GM18858 (cell line): ENCODE results near the gene CD70.
"Not testable (repeated sequence)": the region's sequence is repeated elsewhere in the genome, so short reads cannot be mapped to it uniquely, and the experiment has no call there.

Experiments
- ATAC-seq: cut with Tn5 transposase; IDR thresholded peaks from one replicate; pipeline ENCODE4 v1.9.1; 2021; ENCODE audit not compliant: unreplicated experiment

The CD70 gene, protein sequence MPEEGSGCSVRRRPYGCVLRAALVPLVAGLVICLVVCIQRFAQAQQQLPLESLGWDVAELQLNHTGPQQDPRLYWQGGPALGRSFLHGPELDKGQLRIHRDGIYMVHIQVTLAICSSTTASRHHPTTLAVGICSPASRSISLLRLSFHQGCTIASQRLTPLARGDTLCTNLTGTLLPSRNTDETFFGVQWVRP

DNA sequence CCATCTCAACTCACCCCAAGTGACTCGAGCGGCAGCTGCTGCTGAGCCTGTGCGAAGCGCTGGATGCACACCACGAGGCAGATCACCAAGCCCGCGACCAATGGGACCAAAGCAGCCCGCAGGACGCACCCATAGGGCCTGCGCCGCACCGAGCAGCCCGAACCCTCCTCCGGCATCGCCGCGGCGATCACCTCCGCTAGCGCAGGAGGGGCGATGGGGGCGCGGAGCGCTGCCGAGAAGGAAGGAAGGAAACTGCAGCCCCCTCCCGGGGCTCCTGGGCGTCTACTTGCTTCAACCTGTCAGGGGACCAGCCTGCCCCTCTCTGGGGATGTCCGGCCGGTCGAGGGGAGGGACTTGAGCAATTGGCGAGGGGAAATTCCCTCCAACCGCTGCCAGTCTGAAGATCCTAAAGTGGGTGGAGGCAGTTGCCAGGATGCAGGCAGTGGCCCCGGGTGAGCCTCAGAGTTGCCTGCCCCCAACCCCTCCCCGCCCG is at the start of gene CD70:
CD70 (minus strand) TSS at position 324 of the 493 bp plus-strand sequence; CDS start at position 176, 148 bp downstream.
- ATAC-seq, result no peak

DNA sequence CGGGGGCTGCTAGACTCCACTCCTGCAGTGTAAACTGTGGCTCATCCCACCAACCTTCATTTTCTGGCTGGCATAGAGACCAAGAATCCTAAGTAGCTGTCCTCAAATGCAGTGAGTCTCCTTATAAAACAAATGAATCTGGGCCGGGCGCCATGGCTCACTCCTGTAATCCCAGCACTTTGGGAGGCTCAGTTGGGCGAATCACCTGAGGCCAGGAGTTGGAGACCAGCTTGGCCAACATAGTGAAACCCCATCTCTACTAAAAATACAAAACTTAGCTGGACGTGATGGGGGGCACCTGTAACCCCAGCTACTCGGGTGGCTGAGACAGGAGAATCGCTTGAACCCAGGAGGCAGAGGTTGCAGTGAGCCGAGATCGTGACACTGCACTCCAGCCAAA is 49.4 kb upstream of the CD70 start:
- not testable (repeated sequence) for ATAC-seq

DNA sequence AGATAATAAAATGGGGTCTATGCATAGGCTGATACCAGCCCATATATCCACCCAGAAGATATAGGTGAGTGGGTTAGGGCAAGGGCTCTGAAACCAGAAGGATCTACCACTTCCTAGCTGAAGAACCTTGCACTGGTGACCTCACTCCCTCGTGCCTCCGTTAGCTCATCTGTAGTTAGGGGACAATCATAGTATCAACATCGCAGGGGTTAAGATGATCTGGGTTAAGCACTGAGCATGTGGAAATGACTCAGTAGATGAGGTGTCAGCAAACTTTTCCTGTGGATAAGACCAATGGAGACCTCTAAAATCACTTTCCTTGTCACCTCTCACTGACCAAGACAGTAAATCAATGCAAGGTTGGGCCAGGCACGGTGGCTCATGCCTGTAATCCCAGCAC is 48.5 kb upstream of the CD70 start:
- no peak for ATAC-seq

DNA sequence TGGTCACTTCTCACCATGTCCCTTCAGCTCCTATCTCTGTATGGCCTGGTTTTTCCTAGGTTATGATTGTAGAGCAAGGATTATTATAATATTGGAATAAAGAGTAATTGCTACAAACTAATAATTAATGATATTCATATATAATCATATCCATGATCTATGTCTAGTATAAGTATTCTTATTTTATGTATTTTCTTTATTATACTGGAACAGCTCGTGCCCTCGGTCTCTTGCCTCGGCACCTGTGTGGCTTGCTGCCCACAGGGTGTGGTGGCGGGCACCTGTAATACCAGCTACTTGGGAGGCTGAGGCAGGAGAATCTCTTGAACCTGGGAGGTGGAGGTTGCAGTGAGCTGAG is 42.5 kb upstream of the CD70 start:
- not testable (repeated sequence) for ATAC-seq

DNA sequence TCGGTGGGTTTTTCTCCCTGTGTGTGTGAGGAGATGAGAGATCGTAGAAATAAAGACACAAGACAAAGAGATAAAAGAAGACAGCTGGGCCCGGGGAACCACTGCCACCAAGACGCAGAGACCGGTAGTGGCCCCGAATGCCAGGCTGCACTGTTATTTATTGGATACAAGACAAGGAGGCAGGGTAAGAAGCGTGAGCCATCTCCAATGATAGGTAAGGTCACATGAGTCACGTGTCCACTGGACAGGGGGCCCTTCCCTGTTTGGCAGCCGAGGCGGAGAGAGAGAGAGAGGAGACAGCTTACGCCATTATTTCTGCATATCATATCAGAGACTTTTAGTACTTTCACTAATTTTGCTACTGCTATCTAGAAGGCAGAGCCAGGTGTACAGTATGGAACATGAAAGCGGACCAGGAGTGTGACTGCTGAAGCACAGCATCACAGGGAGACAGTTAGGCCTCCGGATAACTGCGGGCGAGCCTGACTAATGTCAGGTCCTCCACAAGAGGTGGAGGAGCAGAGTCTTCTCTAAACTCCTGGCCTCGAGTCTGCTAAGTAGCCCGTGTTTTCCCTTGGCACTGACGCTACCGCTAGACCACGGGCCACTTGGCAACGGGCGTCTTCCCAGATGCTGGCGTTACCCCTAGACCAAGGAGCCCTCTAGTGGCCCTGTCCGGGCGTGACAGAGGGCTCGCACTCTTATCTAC is 42.0 kb upstream of the CD70 start:
- not testable (repeated sequence) for ATAC-seq

DNA sequence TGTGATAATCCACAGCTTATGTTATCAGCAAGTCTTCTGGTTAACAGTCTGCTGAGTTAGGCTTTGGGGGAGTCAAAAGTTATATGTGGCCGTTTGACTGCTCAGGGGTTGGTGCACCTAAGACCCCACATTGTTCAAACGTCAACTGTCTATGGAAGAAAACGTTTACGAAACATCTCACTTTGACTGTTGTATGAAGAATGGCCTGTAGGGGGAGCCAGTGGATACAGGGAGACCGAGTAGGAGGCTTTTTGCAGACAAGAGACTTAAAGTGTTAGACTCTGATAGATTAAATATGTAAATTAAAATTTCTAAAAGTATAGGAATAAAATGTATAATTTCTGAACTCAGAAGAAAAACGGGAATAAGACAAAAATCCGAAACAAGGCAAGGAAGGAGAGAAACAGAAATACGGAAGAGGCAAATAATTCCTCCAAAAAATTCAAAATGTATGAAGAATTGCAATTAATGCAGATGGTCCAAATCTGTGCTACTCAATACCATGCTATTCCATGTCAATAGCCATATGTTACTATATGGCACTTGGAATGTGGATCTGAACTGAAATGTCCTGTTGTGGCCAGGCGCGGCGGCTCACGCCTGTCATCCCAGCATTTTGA is 41.2 kb upstream of the CD70 start:
- ATAC-seq, result no peak

DNA sequence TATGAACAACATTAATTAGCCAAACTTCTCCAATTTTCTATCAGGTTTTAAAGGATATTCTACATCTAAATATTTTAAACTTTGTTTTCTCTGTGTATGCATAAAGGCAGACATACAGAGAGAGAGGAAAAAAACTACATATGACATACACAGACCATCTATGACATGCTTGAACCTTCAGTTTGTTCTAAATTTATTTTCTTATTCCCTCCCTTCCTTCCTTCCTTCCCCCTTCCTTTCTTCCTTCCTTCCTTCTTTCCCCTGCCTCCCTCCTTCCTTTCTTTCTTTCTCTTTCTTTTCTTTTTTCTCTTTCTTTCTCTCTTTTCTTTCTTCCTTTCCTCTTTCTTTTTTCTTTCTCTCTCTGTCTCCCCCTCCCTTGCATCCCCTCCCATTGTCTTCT is 35.8 kb upstream of the CD70 start:
- ATAC-seq, result no peak

DNA sequence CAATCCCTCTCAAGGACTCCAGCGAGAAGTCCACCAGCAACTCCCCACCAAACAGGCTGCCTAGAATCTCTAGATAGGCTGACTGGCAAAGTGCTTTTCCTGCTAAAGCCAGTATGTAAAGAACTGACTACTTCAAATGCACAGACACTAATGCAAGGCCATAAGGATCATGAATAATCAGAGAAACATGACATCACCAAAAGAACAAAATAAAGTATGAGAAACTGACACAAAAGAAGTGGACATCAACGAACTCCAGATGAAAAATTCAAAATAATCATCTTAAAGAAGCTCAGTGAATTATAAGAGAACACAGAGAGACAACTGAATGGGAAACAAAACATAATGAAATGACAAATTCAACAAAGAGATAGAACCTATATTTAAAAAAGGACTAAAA is 26.4 kb upstream of the CD70 start:
- no peak for ATAC-seq

DNA sequence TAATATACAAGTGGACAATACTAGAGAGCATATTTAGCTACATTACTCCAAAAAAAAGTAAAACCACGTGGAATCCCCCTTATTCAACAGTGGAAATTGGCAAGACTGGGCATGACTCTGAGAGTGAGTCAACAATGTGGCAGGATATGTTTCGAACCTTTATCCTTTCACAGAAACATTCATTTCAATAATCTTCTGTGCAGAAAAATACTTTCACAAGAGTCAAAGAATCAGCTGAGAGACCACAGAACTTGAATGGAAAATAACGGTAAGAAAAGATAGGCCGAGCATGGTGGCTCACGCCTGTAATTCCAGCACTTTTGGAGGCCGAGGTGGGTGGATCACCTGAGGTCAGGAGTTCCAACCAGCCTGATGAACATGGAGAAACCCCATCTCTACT is 25.1 kb upstream of the CD70 start:
- no peak for ATAC-seq

DNA sequence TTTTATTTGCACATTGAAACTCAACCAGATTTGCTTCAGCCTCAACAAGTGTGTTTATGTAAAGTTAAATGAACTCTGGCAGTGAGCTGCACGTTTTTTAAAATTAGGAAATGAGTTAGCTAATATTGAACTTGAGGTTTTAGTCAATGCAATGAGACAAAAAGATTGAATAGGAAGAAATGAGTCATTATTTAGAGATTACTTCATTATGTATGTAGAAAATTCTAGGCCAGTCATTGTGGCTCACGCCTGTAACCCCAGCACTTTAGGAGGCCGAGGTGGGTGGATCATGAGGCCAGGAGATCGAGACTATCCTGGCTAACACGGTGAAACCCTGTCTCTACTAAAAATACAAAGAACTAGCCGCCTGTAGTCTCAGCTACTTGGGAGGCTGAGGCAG is 22.8 kb upstream of the CD70 start:
- no peak for ATAC-seq

DNA sequence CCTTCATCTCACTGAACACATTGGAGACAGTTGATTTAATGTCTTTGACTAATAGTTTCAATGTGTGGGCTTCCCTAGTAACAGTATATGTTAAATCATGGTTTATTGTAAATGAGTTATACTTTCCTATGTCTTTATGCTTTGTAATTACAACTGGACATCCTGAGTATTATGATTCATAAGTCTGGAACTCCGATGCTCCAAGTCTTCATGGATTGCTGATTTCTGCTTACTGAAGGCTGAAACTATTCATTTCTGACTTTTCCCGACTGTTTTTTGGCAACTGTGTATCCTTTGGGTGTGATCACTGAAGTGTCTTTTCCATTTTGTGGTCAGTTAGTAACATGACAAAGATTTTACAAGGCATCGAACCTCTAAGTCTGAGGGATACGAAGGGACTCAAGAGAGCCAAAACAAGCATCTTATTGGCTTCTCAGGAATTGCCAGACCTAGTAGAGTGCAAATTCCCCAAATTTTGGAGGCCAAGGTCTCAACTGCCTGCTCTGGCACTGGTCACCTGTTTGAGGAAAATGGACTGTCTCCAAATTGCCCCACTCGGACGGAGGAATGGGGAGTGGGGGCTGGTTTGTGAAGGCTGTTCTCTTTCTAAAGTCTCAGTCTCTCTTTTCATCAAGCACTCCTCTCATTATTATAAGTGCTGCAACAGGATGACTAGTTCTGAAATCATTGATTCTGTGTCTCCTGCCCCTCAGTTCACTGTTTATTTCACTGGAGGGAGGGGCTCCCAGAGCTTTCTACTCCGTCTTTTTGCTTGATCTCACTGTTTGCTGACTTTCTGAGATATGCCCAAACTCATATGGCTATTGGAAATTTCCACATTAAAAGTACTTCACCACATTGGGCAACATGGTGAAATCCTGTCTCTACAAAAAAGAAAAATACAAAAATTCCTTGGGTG is 20.2 kb upstream of the CD70 start:
- ATAC-seq, result no peak

DNA sequence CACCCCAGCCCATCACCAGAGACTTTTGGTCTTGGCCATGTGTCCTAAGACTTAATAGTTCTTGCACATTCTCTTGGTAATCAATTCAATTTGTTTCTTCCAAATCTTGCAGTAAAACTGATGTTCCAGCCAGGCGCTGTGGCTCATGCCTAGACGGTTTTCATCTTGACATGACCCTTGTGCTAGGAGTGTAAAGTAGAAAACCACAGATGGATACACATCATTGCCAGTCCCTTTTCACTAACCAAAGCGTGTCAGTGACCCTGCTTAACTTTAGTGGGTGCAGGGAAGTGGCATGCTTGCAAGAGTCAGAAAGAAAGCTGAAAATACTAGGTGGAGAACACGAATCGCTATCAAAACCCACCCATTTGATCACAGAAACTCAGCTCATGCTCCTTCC is 18.0 kb upstream of the CD70 start:
- ATAC-seq, result no peak

DNA sequence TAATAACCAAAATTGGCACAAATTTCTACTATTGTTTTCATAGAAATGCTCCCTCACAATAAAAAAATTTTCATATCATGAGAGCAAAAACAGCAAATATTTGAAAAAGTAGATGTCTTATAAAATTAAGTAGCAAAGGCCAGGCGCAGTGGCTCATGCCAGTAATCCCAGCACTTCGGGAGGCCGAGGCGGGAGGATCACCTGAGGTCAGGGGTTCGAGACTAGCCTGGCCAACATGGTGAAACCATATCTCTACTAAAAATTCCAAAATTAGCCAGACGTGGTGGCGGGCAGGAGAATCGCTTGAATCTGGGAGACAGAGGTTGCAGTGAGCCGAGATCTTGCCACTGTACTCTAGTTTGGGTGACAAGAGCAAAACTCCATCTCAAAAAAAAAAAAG is 17.2 kb upstream of the CD70 start:
- not testable (repeated sequence) for ATAC-seq

DNA sequence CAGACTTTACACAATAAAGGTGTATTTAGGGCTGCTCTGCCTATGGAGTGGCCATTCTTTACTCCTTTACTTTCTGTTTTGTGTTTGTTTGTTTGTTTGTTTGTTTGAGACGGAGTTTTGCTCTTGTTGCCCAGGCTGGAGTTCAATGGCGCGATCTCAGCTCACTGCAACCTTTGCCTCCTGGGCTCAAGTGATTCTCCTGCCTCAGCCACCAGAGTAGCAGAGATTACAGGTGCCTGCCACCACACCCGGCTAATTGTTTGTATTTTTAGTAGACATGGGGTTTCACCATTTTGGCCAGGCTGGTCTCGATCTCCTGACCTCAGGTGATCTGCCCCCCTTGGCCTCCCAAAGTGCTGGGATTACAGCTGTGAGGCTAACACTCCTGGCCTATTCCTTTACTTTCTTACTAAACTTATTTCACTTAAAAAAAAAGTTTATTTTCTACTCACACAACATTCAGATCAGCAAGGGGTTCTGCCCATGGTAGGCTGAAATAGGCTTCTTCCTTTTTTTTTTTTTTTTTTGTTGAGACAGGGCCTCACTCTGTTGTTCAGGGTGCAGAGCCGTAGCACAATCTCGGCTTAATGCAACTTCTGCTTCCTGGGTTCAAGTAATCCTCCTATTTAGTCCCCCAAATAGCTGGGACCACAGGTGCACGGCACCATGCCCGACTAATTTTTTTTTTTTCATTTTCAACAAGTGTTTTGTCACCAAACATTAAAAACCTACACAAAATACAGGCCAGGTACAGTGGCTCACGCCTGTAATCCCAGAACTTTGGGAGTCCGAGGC is 15.5 kb upstream of the CD70 start:
- not testable (repeated sequence) for ATAC-seq

DNA sequence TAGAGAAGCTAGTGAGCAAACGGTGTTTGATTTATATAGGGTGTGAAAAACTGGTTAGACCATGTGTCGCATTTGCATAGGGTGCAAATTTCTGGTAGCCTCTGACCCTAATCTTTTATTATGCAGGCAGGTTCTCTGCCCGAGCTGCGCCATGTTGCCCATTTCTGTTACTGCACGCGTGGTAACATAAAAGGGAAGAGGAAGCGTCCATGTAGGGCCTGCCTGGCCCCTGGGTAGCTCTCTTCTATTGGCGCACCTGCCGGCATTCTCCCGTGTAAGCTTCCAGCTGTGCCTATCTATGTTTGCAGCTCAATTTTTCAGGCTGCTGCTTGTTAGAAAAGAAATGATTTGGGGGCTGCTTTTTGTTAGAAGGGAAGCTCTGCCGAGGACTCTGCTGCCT is 14.0 kb upstream of the CD70 start:
- ATAC-seq, result no peak

DNA sequence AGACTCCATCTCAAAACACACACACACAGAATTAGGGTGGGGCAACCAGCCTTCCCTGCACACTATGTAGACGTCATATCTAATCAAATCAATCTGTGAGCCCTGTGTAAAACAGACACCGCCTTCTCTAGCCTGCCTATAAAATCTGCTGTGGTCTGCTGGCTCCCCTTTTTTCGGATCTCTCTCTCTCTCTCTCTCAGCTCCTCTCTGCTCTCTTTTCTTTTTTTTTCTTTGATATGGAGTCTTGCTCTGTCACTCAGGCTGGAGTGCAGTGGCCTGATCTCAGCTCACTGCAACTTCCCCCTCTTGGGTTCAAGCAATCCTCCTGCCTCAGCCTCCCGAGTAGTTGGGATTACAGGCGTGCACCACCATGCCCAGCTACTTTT is 11.8 kb upstream of the CD70 start:
- no peak for ATAC-seq

DNA sequence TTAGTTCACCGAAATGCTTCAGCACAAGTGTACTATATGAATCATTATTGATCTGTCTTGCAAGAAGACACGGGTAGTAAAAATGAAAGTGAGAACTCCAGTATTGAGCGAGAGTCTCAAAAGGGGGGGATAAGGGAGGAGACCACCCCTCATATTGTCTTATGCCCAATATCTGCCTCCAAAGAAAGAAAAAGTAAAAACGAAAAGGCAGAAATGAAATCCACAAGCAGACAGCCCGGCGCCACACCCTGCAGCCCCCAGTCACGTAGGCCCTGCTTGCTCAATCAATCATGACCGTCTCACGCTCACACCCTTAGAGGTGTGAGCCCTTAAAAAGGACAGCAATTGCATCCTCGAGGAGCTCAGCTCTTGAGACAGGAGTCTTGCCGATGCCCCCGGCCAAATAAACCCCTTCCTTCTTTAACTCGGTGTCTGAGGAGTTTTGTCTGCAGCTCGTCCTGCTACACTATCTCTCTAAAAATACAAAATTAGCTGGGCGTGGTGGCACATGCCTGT is 10.6 kb upstream of the CD70 start:
- not testable (repeated sequence) for ATAC-seq

DNA sequence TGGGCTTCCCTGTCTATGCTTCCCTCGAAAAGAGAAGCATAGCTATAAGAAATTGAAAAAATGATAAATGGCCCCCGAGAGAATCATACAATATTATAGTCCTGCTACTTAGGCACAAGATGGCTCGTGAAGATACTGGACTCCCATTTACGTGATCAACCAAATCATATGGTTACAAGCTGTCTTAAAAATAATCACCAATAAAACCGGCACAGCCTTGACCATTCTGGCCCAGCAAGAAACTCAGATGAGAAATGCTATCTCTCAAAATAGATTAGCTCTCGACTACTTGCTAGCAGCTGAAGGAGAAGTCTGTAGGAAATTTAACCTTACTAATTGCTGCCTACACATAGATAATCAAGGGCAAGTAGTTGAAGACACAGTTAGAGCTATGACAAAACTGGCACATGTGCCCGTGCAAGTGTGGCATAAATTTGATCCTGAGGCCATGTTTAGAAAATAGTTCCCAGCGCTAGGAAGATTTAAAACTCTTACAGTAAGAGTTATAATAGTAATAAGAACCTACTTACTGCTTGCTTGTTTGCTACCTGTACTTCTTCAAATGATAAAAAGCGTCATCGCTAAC is 10.1 kb upstream of the CD70 start:
- ATAC-seq, result not testable (repeated sequence)

DNA sequence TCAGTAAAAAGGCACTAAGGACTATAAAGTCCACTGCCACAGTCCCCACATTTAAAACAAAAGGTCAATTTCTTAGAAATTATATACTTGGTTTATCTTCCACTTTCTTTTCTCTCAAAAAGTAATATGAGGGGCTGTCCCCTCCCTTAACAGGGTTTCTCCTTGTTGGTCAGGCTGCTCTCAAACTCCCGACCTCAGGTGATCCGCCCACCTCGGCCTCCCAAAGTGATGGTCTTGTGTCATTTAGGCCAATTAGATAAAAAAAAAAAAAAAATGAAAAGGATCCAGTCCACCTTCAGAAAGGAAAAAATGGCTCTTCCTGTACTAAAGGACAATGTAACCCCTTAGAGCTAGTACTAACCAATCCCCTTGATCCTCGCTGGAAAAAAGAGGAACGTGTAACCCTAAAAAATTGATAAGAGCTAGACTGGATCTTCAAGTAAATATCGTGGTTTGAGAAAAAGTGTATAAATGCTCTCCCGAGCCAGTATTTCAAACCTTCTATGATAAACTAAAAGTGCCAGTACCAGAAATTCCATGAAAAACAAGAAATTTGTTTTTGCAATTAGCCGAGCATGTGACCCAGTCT is 9.0 kb upstream of the CD70 start:
- ATAC-seq, result no peak
